Activated CD4-positive, alpha-beta memory T cell treated with anti-CD3 and anti-CD28 coated beads, Interleukin-2, amount 10 ng/mL, durations not matched to agents 7 days and 5 days (primary cell): Measurements from ENCODE around the gene CACNA1S. TPM values are rescaled to one million over a fixed set of nuclear protein-coding genes. Genes with fewer than 3 reads are reported as not detected.

Experiments
- CTCF ChIA-PET: fragments of 350-600 bp; sonication (Branson Sonifier 250); formaldehyde crosslinking; loops from one replicate; lab custom pipeline; 2021; ENCODE audit warnings: antibody characterized with exemption, inconsistent platforms; lab: Charles Lee
- POLR2A ChIA-PET: fragments of 350-600 bp; sonication (Branson Sonifier 250); formaldehyde crosslinking; loops from one replicate; lab custom pipeline; 2021; ENCODE audit warnings: antibody characterized with exemption; lab: Charles Lee
- DNase-seq: peaks from one replicate; pipeline ENCODE4 v3.0.0-alpha.2; 2020
- H3K27ac Mint-ChIP-seq: one replicate; pipeline ENCODE4 v1.8.0; 2021; ENCODE audit warnings: mild to moderate bottlenecking, mixed read lengths
- H3K27me3 Mint-ChIP-seq: one replicate; pipeline ENCODE4 v1.8.0; 2021; ENCODE audit warnings: mixed read lengths
- H3K36me3 Mint-ChIP-seq: one replicate; pipeline ENCODE4 v1.8.0; 2021; ENCODE audit warnings: low read depth, mixed read lengths
- H3K4me1 Mint-ChIP-seq: one replicate; pipeline ENCODE4 v1.8.0; 2021; ENCODE audit warnings: mixed read lengths
- H3K4me3 Mint-ChIP-seq: one replicate; pipeline ENCODE4 v1.8.0; 2021; ENCODE audit warnings: mild to moderate bottlenecking, mixed read lengths
- H3K9me3 Mint-ChIP-seq: one replicate; pipeline ENCODE4 v1.8.0; 2021; ENCODE audit warnings: mixed read lengths
- total RNA-seq, 2 experiments: library from RNA; stranded (reverse); gene quantifications; one replicate each; pipeline ENCODE4 v1.2.3, GENCODE V29; 2021

Gene CACNA1S
- total RNA-seq, 2 experiments from 2014 or later: not detected

- Mint-ChIP-seq H3K4me3 (no peak overlapping the region), H3K9me3 (no peaks in the 10 kb centered on the region), H3K4me1 (no peaks in the 10 kb centered on the region), H3K36me3 (no peaks in the 10 kb centered on the region), H3K27ac (no peak overlapping the region), H3K27me3 (no peaks in the 10 kb centered on the region)
- CTCF ChIA-PET: no interaction called here
- POLR2A ChIA-PET: no interaction called here
- no peak for DNase-seq
Observed at GRCh38 chr1:201145132-201145531, 32.9 kb upstream of the CACNA1S start.

- no peaks in the 10 kb centered on the region for H3K9me3 Mint-ChIP-seq
- CTCF ChIA-PET: no interaction called here
Observed at GRCh38 chr1:201144701-201145100, 32.5 kb upstream of the CACNA1S start.

DNA sequence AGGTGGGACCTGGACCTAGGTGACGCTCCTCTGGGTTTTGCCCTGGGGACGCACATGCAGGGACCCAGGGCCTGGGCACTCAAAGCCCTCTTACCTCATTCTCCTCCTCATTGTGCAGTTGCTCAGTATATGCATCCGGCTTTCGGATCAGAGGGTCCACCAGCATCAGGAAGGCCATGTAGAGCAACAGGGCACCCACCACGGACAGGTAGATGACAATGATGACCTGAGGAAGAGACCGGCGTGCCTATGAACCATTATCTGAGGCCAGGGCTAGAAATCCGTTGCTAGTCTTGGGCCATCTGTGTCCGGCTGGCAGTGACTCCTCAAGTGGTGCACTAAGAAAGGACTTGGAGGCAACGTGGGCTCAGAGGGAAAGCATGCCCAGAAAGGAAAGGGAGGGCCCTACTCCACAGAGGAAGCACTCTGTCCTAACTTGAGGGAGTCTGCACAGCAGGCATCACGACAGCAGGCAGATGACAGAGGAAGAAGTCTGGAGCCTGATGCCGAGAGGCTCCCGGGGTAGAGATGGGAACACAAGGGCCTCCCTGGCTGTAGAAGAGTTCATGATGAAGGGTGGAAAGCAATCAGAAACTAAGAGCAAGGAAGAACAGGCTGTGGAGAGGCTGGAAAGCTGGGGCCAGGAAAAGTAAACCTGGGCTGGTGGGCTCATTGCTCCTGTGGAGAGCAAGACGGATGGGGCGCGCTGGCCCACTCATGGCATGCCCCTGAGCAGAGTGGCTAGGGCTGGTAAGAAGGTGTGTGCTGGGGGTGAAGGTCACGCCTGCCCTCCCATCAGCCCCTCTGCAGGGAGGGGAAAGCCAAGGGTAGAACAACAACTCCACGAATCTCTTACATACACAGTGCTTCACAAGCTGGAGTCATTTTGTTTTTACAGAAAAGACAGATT is 31.8 kb upstream of the CACNA1S start:
- ChIA-PET CTCF (no interaction called here), POLR2A (no interaction called here)
- H3K4me1 Mint-ChIP-seq: no peaks in the 10 kb centered on the region
- no peaks in the 10 kb centered on the region for H3K36me3 Mint-ChIP-seq
- DNase-seq: no peak
- H3K9me3 Mint-ChIP-seq: no peaks in the 10 kb centered on the region
- H3K27ac Mint-ChIP-seq: no peak overlapping the region
- no peaks in the 10 kb centered on the region for H3K27me3 Mint-ChIP-seq
- H3K4me3 Mint-ChIP-seq: no peak overlapping the region

More at GRCh38 chr1:201144701-201145100, 32.5 kb upstream of the CACNA1S start:
- Mint-ChIP-seq H3K27ac (no peak overlapping the region), H3K27me3 (no peaks in the 10 kb centered on the region), H3K4me3 (no peak overlapping the region), H3K36me3 (no peaks in the 10 kb centered on the region), H3K4me1 (no peaks in the 10 kb centered on the region)
- POLR2A ChIA-PET: no interaction called here
- no peak for DNase-seq

- Mint-ChIP-seq H3K4me3 (no peak overlapping the region), H3K27me3 (no peaks in the 10 kb centered on the region), H3K36me3 (no peaks in the 10 kb centered on the region), H3K9me3 (no peaks in the 10 kb centered on the region), H3K4me1 (no peaks in the 10 kb centered on the region), H3K27ac (no peak overlapping the region)
- no peak for DNase-seq
- ChIA-PET CTCF (interaction anchor here (0.6 kb wide), 1 partner anchor 521 kb away, joined by 5 read pairs; no protein-coding TSS in a partner anchor), POLR2A (no interaction called here)
Observed at GRCh38 chr1:201142849-201143725, 30.9 kb upstream of the CACNA1S start.

- H3K27ac Mint-ChIP-seq: no peak overlapping the region
- ChIA-PET POLR2A (no interaction called here), CTCF (interaction anchor here (0.6 kb wide), 1 partner anchor 520 kb away, joined by 5 read pairs; no protein-coding TSS in a partner anchor)
- no peaks in the 10 kb centered on the region for H3K4me1 Mint-ChIP-seq
- H3K36me3 Mint-ChIP-seq: no peaks in the 10 kb centered on the region
- H3K27me3 Mint-ChIP-seq: no peaks in the 10 kb centered on the region
- H3K9me3 Mint-ChIP-seq: no peaks in the 10 kb centered on the region
- H3K4me3 Mint-ChIP-seq: no peak overlapping the region
- no peak for DNase-seq
Observed at GRCh38 chr1:201142011-201142848, 30.0 kb upstream of the CACNA1S start.

- no peaks in the 10 kb centered on the region for H3K9me3 Mint-ChIP-seq
- POLR2A ChIA-PET: no interaction called here
- no peaks in the 10 kb centered on the region for H3K36me3 Mint-ChIP-seq
- no peaks in the 10 kb centered on the region for H3K27me3 Mint-ChIP-seq
- no peak for DNase-seq
- CTCF ChIA-PET: interaction anchor here (1.2 kb wide), 1 partner anchor 9 kb away, joined by 3 read pairs; no protein-coding TSS in a partner anchor
- no peak overlapping the region for H3K27ac Mint-ChIP-seq
- no peaks in the 10 kb centered on the region for H3K4me1 Mint-ChIP-seq
- H3K4me3 Mint-ChIP-seq: no peak overlapping the region
Observed at GRCh38 chr1:201141418-201141817, 29.2 kb upstream of the CACNA1S start.

GRCh38 chr1:201140941-201141260 is 28.7 kb upstream of the CACNA1S start:
- POLR2A ChIA-PET: no interaction called here
- no peaks in the 10 kb centered on the region for H3K36me3 Mint-ChIP-seq
- no peaks in the 10 kb centered on the region for H3K9me3 Mint-ChIP-seq
- no peaks in the 10 kb centered on the region for H3K4me1 Mint-ChIP-seq
- no peaks in the 10 kb centered on the region for H3K27me3 Mint-ChIP-seq
- CTCF ChIA-PET: interaction anchor here (1.2 kb wide), 1 partner anchor 9 kb away, joined by 3 read pairs; no protein-coding TSS in a partner anchor
- H3K4me3 Mint-ChIP-seq: no peak overlapping the region
- H3K27ac Mint-ChIP-seq: no peak overlapping the region
- no peak for DNase-seq

DNA sequence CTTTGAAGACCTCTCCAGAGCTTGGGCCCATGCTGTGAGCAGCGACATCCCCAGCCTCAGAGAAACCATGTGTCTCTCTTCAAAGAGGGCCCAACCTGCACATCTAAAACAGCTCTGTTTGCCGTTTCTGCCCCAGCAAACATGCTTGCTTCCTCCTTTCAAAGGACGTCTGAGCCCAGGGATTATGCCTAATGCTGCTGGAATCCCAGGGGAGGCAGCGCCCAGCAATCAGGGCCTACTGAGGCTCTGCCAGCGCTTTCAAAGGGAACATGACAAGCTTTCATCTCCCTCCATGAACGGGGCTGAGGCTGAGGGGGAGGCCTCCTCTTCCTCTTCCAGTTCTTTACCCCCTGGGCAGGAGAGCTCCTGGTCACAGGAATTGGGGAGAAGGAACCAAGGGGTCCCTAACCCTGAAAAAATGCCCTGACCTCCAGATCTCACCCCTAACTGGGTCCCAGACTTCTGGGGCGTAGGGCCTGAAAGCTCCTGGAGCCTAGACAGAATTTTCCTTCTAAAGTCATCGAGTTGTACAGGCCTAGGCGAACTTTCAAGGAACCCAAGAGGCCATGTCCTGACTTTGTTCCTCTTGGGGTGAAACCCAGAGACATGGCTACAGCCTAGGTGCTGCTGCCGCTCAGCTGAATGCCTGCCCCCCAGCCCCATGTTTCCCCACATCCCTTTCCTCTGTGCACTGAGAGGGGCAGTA is 28.2 kb upstream of the CACNA1S start:
- Mint-ChIP-seq H3K36me3 (no peaks in the 10 kb centered on the region), H3K27me3 (no peaks in the 10 kb centered on the region), H3K27ac (no peak overlapping the region)

DNA sequence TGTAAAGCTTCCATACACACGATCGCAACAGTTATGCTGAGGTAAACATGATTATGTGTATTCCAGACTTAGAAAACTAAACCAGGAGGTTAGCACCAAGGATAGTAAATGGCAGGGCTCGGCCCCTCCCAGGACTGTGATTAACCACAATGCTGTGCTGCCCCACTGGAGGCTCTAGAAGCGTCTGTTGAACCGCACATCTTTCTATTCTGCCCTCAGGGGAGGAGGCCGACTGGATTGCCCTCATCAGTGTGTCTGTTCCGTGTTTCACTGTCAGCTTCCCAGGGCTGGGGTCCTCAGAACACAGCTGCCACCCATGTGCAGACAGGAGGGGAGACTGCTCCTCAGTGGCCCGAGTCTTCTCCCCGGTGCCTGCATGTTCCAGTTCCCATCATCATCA is 27.5 kb upstream of the CACNA1S start:
- Mint-ChIP-seq H3K4me1 (no peaks in the 10 kb centered on the region), H3K27me3 (no peaks in the 10 kb centered on the region), H3K9me3 (no peaks in the 10 kb centered on the region), H3K36me3 (no peaks in the 10 kb centered on the region), H3K27ac (no peak overlapping the region), H3K4me3 (no peak overlapping the region)
- DNase-seq: no peak
- POLR2A ChIA-PET: no interaction called here
- CTCF ChIA-PET: no interaction called here

More for the DNA sequence above, 28.2 kb upstream of the CACNA1S start:
- ChIA-PET POLR2A (no interaction called here), CTCF (interaction anchor here (1.2 kb wide), 1 partner anchor 10 kb away, joined by 3 read pairs; no protein-coding TSS in a partner anchor)
- DNase-seq: no peak
- Mint-ChIP-seq H3K9me3 (no peaks in the 10 kb centered on the region), H3K4me3 (no peak overlapping the region), H3K4me1 (no peaks in the 10 kb centered on the region)

DNA sequence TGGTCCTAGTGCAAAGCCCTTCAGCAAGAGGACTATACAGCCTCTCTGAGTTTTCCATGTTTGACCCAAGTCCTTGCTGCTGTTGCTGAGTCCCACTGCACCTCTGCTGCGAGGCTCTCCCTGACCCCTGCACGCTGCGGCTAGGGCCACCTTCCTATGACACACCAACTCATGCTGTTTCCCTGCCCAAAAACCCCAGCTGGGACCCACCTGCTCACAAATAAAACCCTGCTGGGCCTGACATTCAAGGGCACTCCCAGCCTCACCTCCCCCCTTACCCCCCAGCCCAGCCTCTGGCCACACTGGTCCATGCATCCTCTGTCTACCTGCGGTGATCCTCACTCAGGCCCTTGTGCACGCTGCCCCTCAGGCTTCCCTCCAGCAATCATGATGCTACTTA is 27.1 kb upstream of the CACNA1S start:
- Mint-ChIP-seq H3K4me3 (no peak overlapping the region), H3K36me3 (no peaks in the 10 kb centered on the region), H3K27ac (no peak overlapping the region), H3K4me1 (no peaks in the 10 kb centered on the region), H3K27me3 (no peaks in the 10 kb centered on the region), H3K9me3 (no peaks in the 10 kb centered on the region)
- CTCF ChIA-PET: no interaction called here
- DNase-seq: no peak
- POLR2A ChIA-PET: no interaction called here

DNA sequence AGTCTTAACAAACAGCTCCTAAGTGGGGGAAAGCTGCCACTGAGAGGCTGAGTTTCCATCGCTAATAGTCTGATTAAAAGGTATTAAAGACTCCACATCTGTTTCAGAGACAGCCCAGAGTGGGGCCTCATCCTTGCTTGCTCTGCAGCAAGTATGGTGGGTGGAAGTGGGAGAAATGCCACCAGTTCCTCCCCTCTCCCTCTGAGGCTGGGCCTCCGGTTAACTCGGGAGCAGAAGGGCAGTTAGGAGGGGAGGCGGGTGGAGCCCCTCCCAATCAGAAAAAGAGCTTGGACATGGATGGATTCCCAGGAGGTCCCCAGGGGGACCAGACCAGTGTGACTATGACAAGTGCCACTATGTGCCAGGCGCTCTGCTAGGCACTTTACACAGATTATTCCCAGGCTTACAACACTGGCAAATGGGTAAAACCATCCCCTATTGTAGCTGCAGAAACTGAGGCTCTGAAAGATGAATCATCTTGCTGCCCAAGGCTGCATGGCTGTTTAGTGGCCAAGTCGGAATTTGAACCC is 26.1 kb upstream of the CACNA1S start:
- Mint-ChIP-seq H3K4me1 (no peaks in the 10 kb centered on the region), H3K27me3 (no peaks in the 10 kb centered on the region), H3K4me3 (no peak overlapping the region), H3K27ac (no peak overlapping the region), H3K36me3 (no peaks in the 10 kb centered on the region), H3K9me3 (no peaks in the 10 kb centered on the region)
- ChIA-PET POLR2A (interaction anchor here (1.0 kb wide), 1 partner anchor 8 kb away, joined by 3 read pairs; no protein-coding TSS in a partner anchor), CTCF (interaction anchor here (1.0 kb wide), 1 partner anchor 19 kb away, joined by 4 read pairs; no protein-coding TSS in a partner anchor)
- DNase-seq: no peak
